Dendritic cell treated with granulocyte-macrophage colony-stimulating factor and Interleukin-4, amounts not matched to agents 40 ng/mL and 50 ng/mL, for 4 days (primary cell): Measurements from ENCODE around the gene COL21A1.

Source experiments
- H3K27ac Mint-ChIP-seq: one replicate; pipeline ENCODE4 v1.8.0; 2022; ENCODE audit warnings: mild to moderate bottlenecking, mixed read lengths
- H3K27me3 Mint-ChIP-seq: one replicate; pipeline ENCODE4 v1.8.0; 2022; ENCODE audit warnings: mild to moderate bottlenecking, mixed read lengths
- H3K36me3 Mint-ChIP-seq: one replicate; pipeline ENCODE4 v1.8.0; 2022; ENCODE audit warnings: low read depth, mixed read lengths
- H3K4me1 Mint-ChIP-seq: one replicate; pipeline ENCODE4 v1.8.0; 2022; ENCODE audit warnings: low read depth, mixed read lengths
- H3K4me3 Mint-ChIP-seq: one replicate; pipeline ENCODE4 v1.8.0; 2022; ENCODE audit warnings: mild to moderate bottlenecking, moderate library complexity, mixed read lengths
- H3K9me3 Mint-ChIP-seq: one replicate; pipeline ENCODE4 v1.8.0; 2022; ENCODE audit warnings: mixed read lengths
- intact Hi-C: fragments of 100-400 bp; cut with micrococcal nuclease; formaldehyde crosslinking; loops from one replicate; pipeline ENCODE4 v1.15.0; 2022

Gene COL21A1

GRCh38 chr6:56055081-56055704 is 192.2 kb downstream of the COL21A1 start:
- intact Hi-C loops: no loop called here
- no peak overlapping the region for H3K27ac Mint-ChIP-seq
- H3K4me3 Mint-ChIP-seq: no peak overlapping the region
- H3K9me3 Mint-ChIP-seq: no peaks in the 10 kb centered on the region
- peaks cover 18% of the 10 kb centered on the region for H3K4me1 Mint-ChIP-seq
- no peaks in the 10 kb centered on the region for H3K36me3 Mint-ChIP-seq
- no peaks in the 10 kb centered on the region for H3K27me3 Mint-ChIP-seq

- Mint-ChIP-seq H3K4me1 (peaks cover 25% of the 10 kb centered on the region), H3K9me3 (no peaks in the 10 kb centered on the region), H3K36me3 (no peaks in the 10 kb centered on the region), H3K27me3 (no peaks in the 10 kb centered on the region), H3K27ac (no peak overlapping the region), H3K4me3 (no peak overlapping the region)
- intact Hi-C loops: no loop called here
Observed at GRCh38 chr6:56051202-56051598, 196.2 kb downstream of the COL21A1 start.

DNA sequence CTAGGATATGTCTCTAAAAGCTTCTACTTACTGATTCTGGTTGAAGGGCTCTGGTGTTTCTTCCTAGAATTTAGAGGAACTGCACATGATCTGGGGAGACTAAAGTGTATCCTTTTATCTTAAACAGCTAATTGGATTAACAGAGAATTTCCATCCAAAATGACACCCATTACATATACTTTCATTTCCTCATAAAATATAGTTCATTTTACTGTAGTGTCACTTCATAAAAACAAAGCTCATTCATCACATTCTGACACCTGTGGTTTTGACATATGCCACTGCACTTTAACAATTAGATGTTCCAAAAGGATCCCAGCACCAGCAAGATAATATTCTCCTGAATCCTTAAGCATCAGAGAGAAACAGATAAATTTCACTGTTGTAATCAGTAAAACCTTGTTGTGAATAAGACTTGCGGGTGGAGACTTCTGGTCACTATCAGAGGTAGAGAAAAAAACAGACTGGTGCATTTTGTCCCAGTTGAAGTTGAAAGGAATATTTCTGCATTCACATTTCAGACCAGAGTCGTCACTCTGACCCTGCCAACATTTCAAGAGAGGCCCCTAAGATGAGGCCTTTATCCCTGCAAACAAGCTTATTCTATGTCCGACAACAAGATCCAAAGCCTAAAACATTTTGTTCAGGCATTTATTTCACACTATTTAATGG is 196.7 kb downstream of the COL21A1 start:
- H3K27ac Mint-ChIP-seq: no peak overlapping the region
- H3K9me3 Mint-ChIP-seq: no peaks in the 10 kb centered on the region
- H3K36me3 Mint-ChIP-seq: no peaks in the 10 kb centered on the region
- H3K27me3 Mint-ChIP-seq: peaks cover 1% of the 10 kb centered on the region
- H3K4me3 Mint-ChIP-seq: no peak overlapping the region
- H3K4me1 Mint-ChIP-seq: peaks cover 25% of the 10 kb centered on the region
- intact Hi-C loops: no loop called here

DNA sequence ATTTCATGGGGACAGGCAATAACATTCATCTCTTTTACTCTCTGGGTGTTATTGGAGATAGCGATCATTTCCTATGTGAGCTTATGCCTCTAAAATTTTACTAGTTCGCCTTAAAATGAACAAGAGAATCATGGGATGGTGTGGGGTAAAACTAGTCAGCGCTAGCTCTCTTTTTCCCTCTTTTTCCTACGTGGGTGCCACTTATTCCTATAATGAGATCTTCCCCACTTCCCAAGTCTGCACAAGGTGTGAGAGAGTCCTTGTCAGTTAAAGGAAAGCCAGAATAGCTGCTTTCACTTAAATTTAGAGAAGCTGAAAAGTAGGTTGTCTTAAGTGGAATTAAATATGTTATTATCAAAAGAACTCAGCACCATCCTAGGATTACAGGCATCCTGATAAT is 198.8 kb downstream of the COL21A1 start:
- intact Hi-C loops: loop anchor here (5.0 kb wide), 1 partner anchor 54 kb away; no protein-coding TSS in a partner anchor

GRCh38 chr6:56047931-56048540 is 199.3 kb downstream of the COL21A1 start:
- H3K36me3 Mint-ChIP-seq: no peaks in the 10 kb centered on the region
- H3K4me3 Mint-ChIP-seq: no peak overlapping the region
- peaks cover 25% of the 10 kb centered on the region for H3K4me1 Mint-ChIP-seq
- intact Hi-C loops: loop anchor here (5.0 kb wide), 1 partner anchor 54 kb away; no protein-coding TSS in a partner anchor
- no peak overlapping the region for H3K27ac Mint-ChIP-seq
- H3K9me3 Mint-ChIP-seq: no peaks in the 10 kb centered on the region
- H3K27me3 Mint-ChIP-seq: peaks cover 5% of the 10 kb centered on the region

More for the DNA sequence above, 198.8 kb downstream of the COL21A1 start:
- H3K9me3 Mint-ChIP-seq: no peaks in the 10 kb centered on the region
- H3K4me1 Mint-ChIP-seq: peaks cover 25% of the 10 kb centered on the region
- peaks cover 5% of the 10 kb centered on the region for H3K27me3 Mint-ChIP-seq
- no peak overlapping the region for H3K27ac Mint-ChIP-seq
- no peaks in the 10 kb centered on the region for H3K36me3 Mint-ChIP-seq
- H3K4me3 Mint-ChIP-seq: no peak overlapping the region

DNA sequence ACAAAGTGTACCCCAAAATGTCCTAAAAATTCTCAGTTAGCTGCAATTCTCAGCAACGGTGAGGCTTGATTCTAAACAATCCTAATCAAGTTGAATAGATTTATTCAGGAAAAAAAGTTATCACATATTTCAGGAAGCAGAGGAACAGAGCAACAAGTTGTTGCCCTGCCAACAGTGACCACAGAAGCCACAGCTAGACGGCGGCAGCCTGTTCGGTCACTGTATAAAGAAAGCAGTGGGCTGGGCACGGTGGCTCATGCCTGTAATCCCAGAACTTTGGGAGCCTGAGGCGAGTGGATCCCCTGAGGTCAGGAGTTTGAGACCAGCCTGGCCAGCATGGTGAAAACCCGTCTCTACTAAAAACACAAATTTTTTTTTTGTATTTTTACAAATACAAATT is 200.8 kb downstream of the COL21A1 start:
- Mint-ChIP-seq H3K27ac (no peak overlapping the region), H3K9me3 (no peaks in the 10 kb centered on the region), H3K4me1 (peaks cover 21% of the 10 kb centered on the region), H3K27me3 (peaks cover 5% of the 10 kb centered on the region), H3K36me3 (no peaks in the 10 kb centered on the region), H3K4me3 (no peak overlapping the region)
- intact Hi-C loops: loop anchor here (5.0 kb wide), 1 partner anchor 56 kb away; no protein-coding TSS in a partner anchor

GRCh38 chr6:56043761-56044160 is 203.6 kb downstream of the COL21A1 start:
- peaks cover 5% of the 10 kb centered on the region for H3K27me3 Mint-ChIP-seq
- H3K4me3 Mint-ChIP-seq: no peak overlapping the region
- intact Hi-C loops: no loop called here
- no peak overlapping the region for H3K27ac Mint-ChIP-seq
- peaks cover 6% of the 10 kb centered on the region for H3K4me1 Mint-ChIP-seq
- H3K9me3 Mint-ChIP-seq: peaks cover 4% of the 10 kb centered on the region
- H3K36me3 Mint-ChIP-seq: no peaks in the 10 kb centered on the region

GRCh38 chr6:56043076-56043475 is 204.3 kb downstream of the COL21A1 start:
- Mint-ChIP-seq H3K9me3 (peaks cover 11% of the 10 kb centered on the region), H3K36me3 (no peaks in the 10 kb centered on the region), H3K4me3 (no peak overlapping the region), H3K4me1 (peaks cover 11% of the 10 kb centered on the region), H3K27ac (no peak overlapping the region), H3K27me3 (peaks cover 5% of the 10 kb centered on the region)
- intact Hi-C loops: no loop called here

GRCh38 chr6:56041591-56041990 is 205.8 kb downstream of the COL21A1 start:
- intact Hi-C loops: no loop called here

GRCh38 chr6:56040889-56041301 is 206.5 kb downstream of the COL21A1 start:
- no peak overlapping the region for H3K4me3 Mint-ChIP-seq
- H3K27ac Mint-ChIP-seq: no peak overlapping the region
- intact Hi-C loops: no loop called here
- H3K36me3 Mint-ChIP-seq: no peaks in the 10 kb centered on the region
- H3K4me1 Mint-ChIP-seq: peaks cover 12% of the 10 kb centered on the region
- H3K27me3 Mint-ChIP-seq: peaks cover 4% of the 10 kb centered on the region
- H3K9me3 Mint-ChIP-seq: peaks cover 13% of the 10 kb centered on the region

More at GRCh38 chr6:56041591-56041990, 205.8 kb downstream of the COL21A1 start:
- Mint-ChIP-seq H3K36me3 (no peaks in the 10 kb centered on the region), H3K9me3 (peaks cover 13% of the 10 kb centered on the region), H3K4me1 (peaks cover 12% of the 10 kb centered on the region), H3K27me3 (peaks cover 5% of the 10 kb centered on the region), H3K27ac (no peak overlapping the region), H3K4me3 (no peak overlapping the region)

DNA sequence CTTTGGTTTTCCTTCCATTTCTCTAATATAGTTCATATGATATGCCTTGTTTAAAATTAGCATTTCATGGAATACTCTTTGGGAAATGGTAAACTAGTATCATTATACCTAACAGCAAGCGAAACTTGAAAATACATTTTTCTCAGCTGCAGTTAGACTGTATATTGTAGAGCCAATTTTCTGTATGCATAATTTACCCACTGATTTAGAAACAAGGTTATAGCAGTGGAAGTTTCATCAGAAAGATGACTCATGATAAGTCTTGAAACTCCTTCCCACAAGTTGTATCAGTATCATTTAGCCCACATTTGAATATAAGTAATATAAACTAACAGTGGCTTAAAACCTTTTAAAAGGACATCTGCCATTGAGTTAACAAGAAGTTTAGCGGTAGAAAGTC is 207.2 kb downstream of the COL21A1 start:
- Mint-ChIP-seq H3K4me3 (no peak overlapping the region), H3K27ac (no peak overlapping the region), H3K36me3 (no peaks in the 10 kb centered on the region), H3K9me3 (peaks cover 13% of the 10 kb centered on the region), H3K27me3 (peaks cover 4% of the 10 kb centered on the region), H3K4me1 (peaks cover 12% of the 10 kb centered on the region)
- intact Hi-C loops: no loop called here

DNA sequence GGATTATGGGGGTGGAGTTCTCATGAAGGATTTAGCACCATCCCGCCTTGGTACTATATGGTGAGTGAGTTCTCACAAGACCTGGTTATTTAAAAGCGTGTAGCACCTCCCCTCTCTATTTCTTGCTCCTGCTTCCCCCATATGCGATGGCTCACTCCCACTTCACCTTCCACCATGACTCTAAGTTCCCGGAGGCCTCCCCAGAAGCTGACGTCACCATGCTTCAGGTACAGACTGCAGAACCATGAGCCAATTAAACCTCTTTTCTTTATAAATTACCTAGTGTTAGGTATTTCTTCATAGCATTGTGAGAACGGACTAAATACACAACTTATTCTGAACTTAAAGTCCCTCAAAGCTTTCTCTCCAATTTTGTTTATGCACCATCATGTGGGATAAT is 208.6 kb downstream of the COL21A1 start:
- Mint-ChIP-seq H3K4me1 (peaks cover 12% of the 10 kb centered on the region), H3K27me3 (no peaks in the 10 kb centered on the region), H3K27ac (no peak overlapping the region), H3K4me3 (no peak overlapping the region), H3K36me3 (no peaks in the 10 kb centered on the region), H3K9me3 (peaks cover 13% of the 10 kb centered on the region)
- intact Hi-C loops: no loop called here

DNA sequence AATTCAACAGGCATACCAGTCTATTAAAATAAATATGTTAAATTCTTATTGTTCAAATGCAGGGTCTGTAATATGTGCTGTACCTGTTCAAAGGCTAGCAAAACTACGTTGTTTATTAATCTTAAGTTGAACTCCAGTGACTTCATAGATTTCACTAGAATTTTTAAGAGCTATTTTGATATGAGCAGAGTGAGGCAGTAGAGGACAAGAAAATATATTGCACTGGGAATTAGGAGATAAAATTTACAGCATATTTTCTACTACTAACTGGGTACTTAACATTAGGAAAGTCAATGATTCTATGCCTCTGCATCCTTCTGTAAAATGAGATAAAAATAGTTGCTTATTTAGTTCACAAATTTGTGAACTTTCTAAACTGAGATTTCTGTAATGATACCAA is 209.8 kb downstream of the COL21A1 start:
- Mint-ChIP-seq H3K4me3 (no peak overlapping the region), H3K9me3 (peaks cover 13% of the 10 kb centered on the region), H3K4me1 (peaks cover 12% of the 10 kb centered on the region), H3K36me3 (no peaks in the 10 kb centered on the region), H3K27me3 (no peaks in the 10 kb centered on the region), H3K27ac (no peak overlapping the region)
- intact Hi-C loops: no loop called here

- Mint-ChIP-seq H3K4me1 (peaks cover 12% of the 10 kb centered on the region), H3K4me3 (no peak overlapping the region), H3K27me3 (no peaks in the 10 kb centered on the region), H3K36me3 (no peaks in the 10 kb centered on the region), H3K27ac (no peak overlapping the region), H3K9me3 (peaks cover 13% of the 10 kb centered on the region)
- intact Hi-C loops: no loop called here
Observed at GRCh38 chr6:56036916-56037600, 210.3 kb downstream of the COL21A1 start.
